WTC11 (cell line): Measurements from ENCODE around the gene CPEB3. TPM values are rescaled to one million over a fixed set of nuclear protein-coding genes. Genes with fewer than 3 reads are reported as not detected.

Experiments
- CBFB ChIP-seq: sonication (generic); formaldehyde crosslinking; IDR thresholded peaks from 2 replicates; pipeline ENCODE4 v1.8.1; 2022; ENCODE audit warnings: mild to moderate bottlenecking, low read depth, missing genetic modification reagents
- CREM ChIP-seq: sonication (generic); formaldehyde crosslinking; IDR thresholded peaks from 2 replicates; pipeline ENCODE4 v1.8.1; 2022; ENCODE audit warnings: mild to moderate bottlenecking, missing genetic modification reagents, moderate library complexity
- E2F1 ChIP-seq: sonication (generic); formaldehyde crosslinking; IDR thresholded peaks from 2 replicates; pipeline ENCODE4 v1.8.0; 2022; ENCODE audit warnings: mild to moderate bottlenecking, missing genetic modification reagents
- ERG ChIP-seq: fragments of 250-450 bp; sonication (Bioruptor Pico); IDR thresholded peaks from 2 replicates; pipeline ENCODE4 v1.8.0; 2021; ENCODE audit warnings: mild to moderate bottlenecking
- FOXK1 ChIP-seq: sonication (generic); formaldehyde crosslinking; IDR thresholded peaks from 2 replicates; pipeline ENCODE4 v1.8.0; 2022; ENCODE audit warnings: mild to moderate bottlenecking, moderate library complexity, missing genetic modification reagents
- GABPB1 ChIP-seq: sonication (generic); formaldehyde crosslinking; IDR thresholded peaks from 2 replicates; pipeline ENCODE4 v1.8.1; 2023; ENCODE audit warnings: mild to moderate bottlenecking, missing genetic modification reagents
- GRHL2 ChIP-seq: fragments of 250-450 bp; sonication (Bioruptor Pico); IDR thresholded peaks from 2 replicates; pipeline ENCODE4 v1.8.0; 2022; ENCODE audit warnings: mild to moderate bottlenecking, moderate library complexity; ENCODE audit not compliant: insufficient replicate concordance, severe bottlenecking
- GTF2I ChIP-seq: fragments of 250-450 bp; sonication (Bioruptor Pico); conservative IDR thresholded peaks from 2 replicates; pipeline ENCODE4 v1.4.0; 2021; ENCODE audit warnings: mild to moderate bottlenecking
- HMGA2 ChIP-seq: fragments of 250-450 bp; sonication (Bioruptor Pico); IDR thresholded peaks from 2 replicates; pipeline ENCODE4 v1.4.0; 2021; ENCODE audit warnings: mild to moderate bottlenecking, moderate library complexity
- HMGXB4 ChIP-seq: sonication (generic); formaldehyde crosslinking; IDR thresholded peaks from 2 replicates; pipeline ENCODE4 v1.8.1; 2023; ENCODE audit warnings: mild to moderate bottlenecking, moderate library complexity, missing genetic modification reagents
- IRF1 ChIP-seq: sonication (generic); formaldehyde crosslinking; IDR thresholded peaks from 2 replicates; pipeline ENCODE4 v1.8.0; 2023; ENCODE audit warnings: missing genetic modification reagents
- MAX ChIP-seq: sonication (generic); formaldehyde crosslinking; IDR thresholded peaks from 2 replicates; pipeline ENCODE4 v1.8.0; 2022; ENCODE audit warnings: mild to moderate bottlenecking, missing genetic modification reagents
- MYBL2 ChIP-seq: sonication (generic); formaldehyde crosslinking; IDR thresholded peaks from 2 replicates; pipeline ENCODE4 v1.8.1; 2023; ENCODE audit warnings: mild to moderate bottlenecking, moderate library complexity, missing genetic modification reagents
- NFE2L1 ChIP-seq: sonication (generic); formaldehyde crosslinking; IDR thresholded peaks from 2 replicates; pipeline ENCODE4 v1.8.1; 2023; ENCODE audit warnings: missing genetic modification reagents
- NR1H2 ChIP-seq: sonication (generic); formaldehyde crosslinking; IDR thresholded peaks from 2 replicates; pipeline ENCODE4 v1.9.0; 2021; ENCODE audit warnings: mild to moderate bottlenecking, moderate library complexity, missing genetic modification reagents
- NR3C1 ChIP-seq: sonication (generic); formaldehyde crosslinking; conservative IDR thresholded peaks from 2 replicates; pipeline ENCODE4 v1.8.1; 2023; ENCODE audit warnings: low read depth, mild to moderate bottlenecking, missing genetic modification reagents
- OVOL2 ChIP-seq: fragments of 250-450 bp; sonication (Bioruptor Pico); IDR thresholded peaks from 2 replicates; pipeline ENCODE4 v1.9.0; 2021; ENCODE audit warnings: mild to moderate bottlenecking, borderline replicate concordance
- STAT6 ChIP-seq: sonication (generic); formaldehyde crosslinking; conservative IDR thresholded peaks from 2 replicates; pipeline ENCODE4 v1.8.1; 2023; ENCODE audit warnings: mild to moderate bottlenecking, low read depth, missing genetic modification reagents, moderate library complexity
- ZBTB21 ChIP-seq: sonication (generic); formaldehyde crosslinking; IDR thresholded peaks from 2 replicates; pipeline ENCODE4 v1.8.1; 2023; ENCODE audit warnings: mild to moderate bottlenecking, missing genetic modification reagents, borderline replicate concordance
- ZMAT4 ChIP-seq: fragments of 250-450 bp; sonication (Bioruptor Pico); IDR thresholded peaks from 2 replicates; pipeline ENCODE4 v1.9.0; 2021; ENCODE audit warnings: mild to moderate bottlenecking
- ZNF138 ChIP-seq: sonication (generic); formaldehyde crosslinking; conservative IDR thresholded peaks from 2 replicates; pipeline ENCODE4 v1.8.1; 2022; ENCODE audit warnings: mild to moderate bottlenecking, moderate library complexity, missing genetic modification reagents
- ZNF219 ChIP-seq: sonication (generic); formaldehyde crosslinking; IDR thresholded peaks from 2 replicates; pipeline ENCODE4 v1.8.0; 2023; ENCODE audit warnings: missing genetic modification reagents, mild to moderate bottlenecking, borderline replicate concordance
- ZNF425 ChIP-seq: fragments of 250-450 bp; sonication (Bioruptor Pico); conservative IDR thresholded peaks from 2 replicates; pipeline ENCODE4 v1.9.0; 2021; ENCODE audit warnings: mild to moderate bottlenecking
- ZNF532 ChIP-seq: fragments of 250-450 bp; sonication (Bioruptor Pico); IDR thresholded peaks from 2 replicates; pipeline ENCODE4 v1.9.0; 2021; ENCODE audit warnings: mild to moderate bottlenecking, borderline replicate concordance
- total RNA-seq: library from RNA; stranded (reverse); gene quantifications from 3 replicates; pipeline ENCODE4 v1.2.3, GENCODE V29; 2021

Gene CPEB3
- total RNA-seq, 1 experiment from 2014 or later, result 2.4 TPM

- no peak for TF ChIP-seq ERG (CRISPR knock-in tag)
- no peak for TF ChIP-seq E2F1 (CRISPR knock-in tag)
- no peak for TF ChIP-seq HMGA2 (CRISPR knock-in tag)
- TF ChIP-seq ZNF219 (CRISPR knock-in tag), result no peak
- TF ChIP-seq NFE2L1 (CRISPR knock-in tag), result no peak
- no peak; the same call in 1 of the 2 replicates for TF ChIP-seq FOXK1
- no peak for TF ChIP-seq ZBTB21 (CRISPR knock-in tag)
- no peak for TF ChIP-seq IRF1 (CRISPR knock-in tag)
- TF ChIP-seq ZNF138, result no peak
- no peak for TF ChIP-seq HMGXB4 (CRISPR knock-in tag)
- no peak for TF ChIP-seq NR3C1 (CRISPR knock-in tag)
- TF ChIP-seq ZNF425 (CRISPR knock-in tag), result no peak
- TF ChIP-seq OVOL2 (CRISPR knock-in tag), result no peak
- TF ChIP-seq MAX (CRISPR knock-in tag), result no peak
- TF ChIP-seq GRHL2 (CRISPR knock-in tag), result no peak
- TF ChIP-seq GABPB1 (CRISPR knock-in tag), result 0 out of 2 replicates have a peak, but pooled peaks have one; percentile 6
- no peak for TF ChIP-seq GTF2I (CRISPR knock-in tag)
- TF ChIP-seq ZMAT4 (CRISPR knock-in tag), result no peak
- peak; percentile 41; the same call in 1 of the 2 replicates for TF ChIP-seq CREM (CRISPR knock-in tag)
- TF ChIP-seq ZNF532 (CRISPR knock-in tag), result no peak
- TF ChIP-seq CBFB, result no peak
- no peak for TF ChIP-seq STAT6 (CRISPR knock-in tag)
- 0 out of 2 replicates have a peak, but pooled peaks have one; percentile 33 for TF ChIP-seq MYBL2
- TF ChIP-seq NR1H2, result no peak
Measured at GRCh38 chr10:92239600-92240288, 51.1 kb downstream of the CPEB3 start (continued).
